ENCODE results near the gene CHDH. TPM values are rescaled to one million over a fixed set of nuclear protein-coding genes. Genes with fewer than 3 reads are reported as not detected.

Gene CHDH
- polyA plus RNA-seq, 1 donor (not counting 4 experiments of a cell fraction or from before 2014, with no cell fraction given) = not detected

- DNase-seq (ENCODE audit: low read depth, low spot score) (no peak), FAIRE-seq (no peak)
- Histone ChIP-seq H3K27me3 (ENCODE audit: control insufficient read depth, extremely low read depth, insufficient read depth, low read length) (no peaks in the 10 kb centered on the region), H3K79me2 (ENCODE audit: control insufficient read depth, insufficient read depth, low read length) (no peaks in the 10 kb centered on the region), H3K4me2 (ENCODE audit: control insufficient read depth, extremely low read depth, insufficient read depth, low read depth, low read length) (no peak overlapping the region), H3K27ac (ENCODE audit: control insufficient read depth, insufficient read depth, low read length) (no peak overlapping the region), H3K9ac (ENCODE audit: control insufficient read depth, extremely low read depth, insufficient read depth, low read length) (no peak overlapping the region), H4K20me1 (ENCODE audit: control insufficient read depth, extremely low read depth, insufficient read depth, low read length) (no peaks in the 10 kb centered on the region), H3K9me1 (ENCODE audit: control insufficient read depth, extremely low read depth, insufficient read depth, low read length) (no peaks in the 10 kb centered on the region), H3K4me3 (ENCODE audit: control insufficient read depth in 2 of 3, extremely low read depth in 1 of 3, insufficient read depth in 2 of 3, low read depth in 1 of 3, low read length in 3 of 3) (no peak overlapping the region), H3K9me3 (ENCODE audit: control insufficient read depth, low read depth, low read length) (no peaks in the 10 kb centered on the region), H2AFZ (ENCODE audit: control insufficient read depth, low read length) (no peak overlapping the region), H3K4me1 (ENCODE audit: control insufficient read depth, extremely low read depth, insufficient read depth, low read length) (no peaks in the 10 kb centered on the region), H3K36me3 (ENCODE audit: control insufficient read depth in 2 of 2, extremely low read depth in 1 of 2, insufficient read depth in 2 of 2, low read length in 2 of 2) (no peaks in the 10 kb centered on the region)
- TF ChIP-seq CTCF (optimal IDR thresholded peaks at IDR 0.05 in 1 of 3, IDR thresholded peaks at IDR 0.05 in 1 of 3, conservative IDR thresholded peaks at IDR 0.05 in 1 of 3; ENCODE audit: extremely low read depth in 1 of 3, insufficient read depth in 2 of 3, low read length in 3 of 3) = no peak
- TF ChIP-seq EZH2 (IDR thresholded peaks at IDR 0.05; ENCODE audit: low read length) = no peak
- dilution Hi-C loops (cut with MboI; ENCODE audit: extremely low pct_ligation_motif_present, low sequenced_read_pairs) = no loop called here
These were observed 25.3 kb downstream of the CHDH start for GRCh38 chr3:53820756-53821580.

GRCh38 chr3:53820084-53820483 is 26.1 kb downstream of the CHDH start:
- dilution Hi-C loops (cut with MboI; ENCODE audit: extremely low pct_ligation_motif_present, low sequenced_read_pairs) = no loop called here
- TF ChIP-seq EZH2 (IDR thresholded peaks at IDR 0.05; ENCODE audit: low read length) (no peak), CTCF (optimal IDR thresholded peaks at IDR 0.05 in 1 of 3, IDR thresholded peaks at IDR 0.05 in 1 of 3, conservative IDR thresholded peaks at IDR 0.05 in 1 of 3; ENCODE audit: extremely low read depth in 1 of 3, insufficient read depth in 2 of 3, low read length in 3 of 3) (no peak)
- FAIRE-seq = no peak

More at GRCh38 chr3:53820084-53820483, 26.1 kb downstream of the CHDH start:
- Histone ChIP-seq H3K9me1 (ENCODE audit: control insufficient read depth, extremely low read depth, insufficient read depth, low read length) (no peaks in the 10 kb centered on the region), H3K4me3 (ENCODE audit: control insufficient read depth in 2 of 3, extremely low read depth in 1 of 3, insufficient read depth in 2 of 3, low read depth in 1 of 3, low read length in 3 of 3) (no peak overlapping the region), H2AFZ (ENCODE audit: control insufficient read depth, low read length) (no peak overlapping the region), H3K36me3 (ENCODE audit: control insufficient read depth in 2 of 2, extremely low read depth in 1 of 2, insufficient read depth in 2 of 2, low read length in 2 of 2) (no peaks in the 10 kb centered on the region), H3K4me1 (ENCODE audit: control insufficient read depth, extremely low read depth, insufficient read depth, low read length) (no peaks in the 10 kb centered on the region), H3K27ac (ENCODE audit: control insufficient read depth, insufficient read depth, low read length) (no peak overlapping the region), H3K9me3 (ENCODE audit: control insufficient read depth, low read depth, low read length) (no peaks in the 10 kb centered on the region), H3K79me2 (ENCODE audit: control insufficient read depth, insufficient read depth, low read length) (no peaks in the 10 kb centered on the region), H3K27me3 (ENCODE audit: control insufficient read depth, extremely low read depth, insufficient read depth, low read length) (no peaks in the 10 kb centered on the region), H3K4me2 (ENCODE audit: control insufficient read depth, extremely low read depth, insufficient read depth, low read depth, low read length) (no peak overlapping the region), H3K9ac (ENCODE audit: control insufficient read depth, extremely low read depth, insufficient read depth, low read length) (no peak overlapping the region), H4K20me1 (ENCODE audit: control insufficient read depth, extremely low read depth, insufficient read depth, low read length) (no peaks in the 10 kb centered on the region)
- no peak for DNase-seq (ENCODE audit: low read depth, low spot score)

All from keratinocyte (primary cell).